Mucosa of descending colon (tissue), 3 donors: ENCODE data around the gene ABHD17A. TPM values are rescaled to one million over a fixed set of nuclear protein-coding genes. Genes with fewer than 3 reads are reported as not detected.

Experiments
- ATAC-seq: fragments of 200-7000 bp; cut with Tn5 transposase; one replicate; pipeline ENCODE4 v1.9.1; 2020; ENCODE audit warnings: mild to moderate bottlenecking, moderate library complexity
- DNase-seq, 3 donors: peaks; one replicate each; pipeline ENCODE4 v3.0.0-alpha.2; 2020
- H3K36me3 ChIP-seq: fragments of 200-600 bp; one replicate; pipeline ENCODE4 v1.8.0; 2021; ENCODE audit warnings: low read depth, mild to moderate bottlenecking
- H3K4me1 ChIP-seq: fragments of 200-600 bp; one replicate; pipeline ENCODE4 v1.8.0; 2021; ENCODE audit warnings: low read depth, mild to moderate bottlenecking
- H3K4me3 ChIP-seq: fragments of 200-600 bp; one replicate; pipeline ENCODE4 v1.8.0; 2021; ENCODE audit warnings: mild to moderate bottlenecking
- H3K9me3 ChIP-seq: fragments of 200-600 bp; one replicate; pipeline ENCODE4 v1.8.0; 2021; ENCODE audit warnings: mild to moderate bottlenecking
- CTCF ChIP-seq: fragments of 200-600 bp; IDR thresholded peaks from one replicate; pipeline ENCODE4 v1.8.0; 2022; ENCODE audit warnings: antibody characterized with exemption, mild to moderate bottlenecking
- intact Hi-C, 2 donors: fragments of 100-400 bp; cut with DNase I in 1 of 2; cut with micrococcal nuclease in 1 of 2; formaldehyde crosslinking; loops; one replicate each; pipeline versions ENCODE4 v1.11.0 to v1.11.1; 2022; cut with DNase I, micrococcal nuclease
- total RNA-seq, 3 donors: library from RNA; stranded (reverse); fragmentation: NEBNext Ultra II Directional in 2 of 3; extraction: Animal tissue kit (Norgen Biotek cat#: 25700) in 2 of 3; gene quantifications; one replicate each; pipeline versions ENCODE4 v1.2.1 to v1.2.4, GENCODE V29; 2021 to 2023
- donor health status: DM: no; HTN: no; CAD: no; lungs with moderate emphysema.
- donor health status: DM: no; HTN: no; CAD: no.
- donor health status: DM: no; HTN: yes; CAD: no.

Gene ABHD17A
- total RNA-seq, 3 donors from 2014 or later, result 60.9 to 65.8 (median 65.8) TPM

- Histone ChIP-seq H3K4me3 (no peak overlapping the region), H3K36me3 (peaks cover 4% of the 10 kb centered on the region), H3K9me3 (no peaks in the 10 kb centered on the region), H3K4me1 (no peaks in the 10 kb centered on the region)
- intact Hi-C loops, result loop anchor here in 1 of 2 donors (10.0 kb wide), 1 partner anchor 153 kb away; no protein-coding TSS in a partner anchor
- TF ChIP-seq CTCF, result no peak
- DNase-seq, result no peak
- no peak for ATAC-seq
Observed at GRCh38 chr19:1921326-1921725, 36.0 kb upstream of the ABHD17A start.

GRCh38 chr19:1920644-1921043 is 35.3 kb upstream of the ABHD17A start:
- DNase-seq (no peak), ATAC-seq (no peak)
- TF ChIP-seq CTCF, result no peak
- intact Hi-C loops, result loop anchor here in 1 of 2 donors (10.0 kb wide), 1 partner anchor 154 kb away; no protein-coding TSS in a partner anchor
- H3K9me3 ChIP-seq, result no peaks in the 10 kb centered on the region
- peaks cover 4% of the 10 kb centered on the region for H3K36me3 ChIP-seq
- no peak overlapping the region for H3K4me3 ChIP-seq
- no peaks in the 10 kb centered on the region for H3K4me1 ChIP-seq

- H3K36me3 ChIP-seq, result peaks cover 4% of the 10 kb centered on the region
- intact Hi-C loops, result no loop called here
- no peak for TF ChIP-seq CTCF
- H3K4me3 ChIP-seq, result no peak overlapping the region
- DNase-seq (no peak), ATAC-seq (no peak)
- no peaks in the 10 kb centered on the region for H3K9me3 ChIP-seq
- H3K4me1 ChIP-seq, result no peaks in the 10 kb centered on the region
Observed at GRCh38 chr19:1918975-1919374, 33.7 kb upstream of the ABHD17A start.

- no peak for ATAC-seq
- DNase-seq, result no peak
- H3K4me3 ChIP-seq, result no peak overlapping the region
- no peaks in the 10 kb centered on the region for H3K4me1 ChIP-seq
- no peaks in the 10 kb centered on the region for H3K9me3 ChIP-seq
- intact Hi-C loops, result no loop called here
- peaks cover 1% of the 10 kb centered on the region for H3K36me3 ChIP-seq
- TF ChIP-seq CTCF, result no peak
Observed at GRCh38 chr19:1917926-1918325, 32.6 kb upstream of the ABHD17A start.

- Histone ChIP-seq H3K9me3 (no peaks in the 10 kb centered on the region), H3K4me1 (peaks cover 3% of the 10 kb centered on the region), H3K4me3 (no peak overlapping the region), H3K36me3 (no peaks in the 10 kb centered on the region)
- intact Hi-C loops, result no loop called here
- no peak for TF ChIP-seq CTCF
- ATAC-seq (no peak), DNase-seq (no peak)
Observed at GRCh38 chr19:1917146-1917545, 31.9 kb upstream of the ABHD17A start.

GRCh38 chr19:1914826-1915341 is 29.6 kb upstream of the ABHD17A start:
- DNase-seq (no peak), ATAC-seq (no peak)
- no peaks in the 10 kb centered on the region for H3K36me3 ChIP-seq
- no peak overlapping the region for H3K4me3 ChIP-seq
- no peak for TF ChIP-seq CTCF
- H3K9me3 ChIP-seq, result no peaks in the 10 kb centered on the region
- intact Hi-C loops, result no loop called here
- H3K4me1 ChIP-seq, result peaks cover 8% of the 10 kb centered on the region
